Astrocyte of the spinal cord (primary cell): ENCODE results near the gene FBXO11.
"Not testable (repeated sequence)": the region's sequence is repeated elsewhere in the genome, so short reads cannot be mapped to it uniquely, and the experiment has no call there.

ENCODE experiments used
- DNase-seq: peaks from one replicate; pipeline ENCODE4 v3.0.0; 2011; ENCODE audit warnings: low read depth, low spot score
- H3K4me3 ChIP-seq: 2 replicates; pipeline ENCODE4 v1.5.1; 2011; ENCODE audit warnings: low read depth, mild to moderate bottlenecking, low read length, moderate library complexity
- in situ Hi-C: cut with HindIII; loops from 2 replicates; pipeline ENCODE4 v1.10.0; 2017; ENCODE audit warnings: low sequenced_read_pairs
- TF ChIP-seq, protein P1 (sequence below): IDR thresholded peaks from 2 replicates; pipeline ENCODE4 v1.5.1; 2012; ENCODE audit warnings: low read depth, mild to moderate bottlenecking, low read length, inconsistent platforms

The FBXO11 gene

DNA sequence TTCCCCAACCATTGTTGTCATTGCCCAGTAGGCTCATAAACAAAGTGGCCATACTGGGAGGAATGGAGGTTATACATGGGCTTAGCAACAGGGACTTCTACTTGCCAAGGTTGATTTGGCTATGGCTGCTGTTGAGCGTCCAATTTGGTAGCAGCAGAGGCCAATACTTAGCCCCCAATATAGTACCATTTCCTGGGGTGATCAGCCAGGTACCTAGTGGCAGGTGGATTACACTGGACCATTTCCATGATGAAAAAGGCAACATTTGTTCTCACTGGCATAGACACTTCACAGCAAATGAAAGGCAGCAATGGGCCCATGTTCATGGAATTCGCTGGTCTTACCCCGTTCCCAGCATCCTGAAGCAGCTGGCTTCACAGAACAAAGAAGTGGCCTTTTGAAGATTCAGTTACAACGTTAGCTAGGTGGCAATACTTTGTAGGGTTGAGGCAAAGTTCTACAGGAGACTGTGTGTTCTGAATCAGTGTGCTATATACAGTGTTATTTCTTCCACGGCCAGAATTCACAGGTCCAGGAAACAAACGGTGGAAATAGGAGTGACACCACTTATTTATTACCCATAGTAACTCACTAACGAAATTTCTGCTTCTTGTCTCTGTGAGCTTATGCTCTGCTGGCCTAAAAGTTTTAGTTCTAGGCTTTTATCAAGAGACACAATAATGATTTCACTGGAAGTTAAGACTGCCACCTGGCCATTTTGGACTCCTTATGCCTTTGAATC, 37.5 kb downstream of the FBXO11 start:
- no peak for DNase-seq
- in situ Hi-C loops = no loop called here
- TF ChIP-seq, protein P1, sequence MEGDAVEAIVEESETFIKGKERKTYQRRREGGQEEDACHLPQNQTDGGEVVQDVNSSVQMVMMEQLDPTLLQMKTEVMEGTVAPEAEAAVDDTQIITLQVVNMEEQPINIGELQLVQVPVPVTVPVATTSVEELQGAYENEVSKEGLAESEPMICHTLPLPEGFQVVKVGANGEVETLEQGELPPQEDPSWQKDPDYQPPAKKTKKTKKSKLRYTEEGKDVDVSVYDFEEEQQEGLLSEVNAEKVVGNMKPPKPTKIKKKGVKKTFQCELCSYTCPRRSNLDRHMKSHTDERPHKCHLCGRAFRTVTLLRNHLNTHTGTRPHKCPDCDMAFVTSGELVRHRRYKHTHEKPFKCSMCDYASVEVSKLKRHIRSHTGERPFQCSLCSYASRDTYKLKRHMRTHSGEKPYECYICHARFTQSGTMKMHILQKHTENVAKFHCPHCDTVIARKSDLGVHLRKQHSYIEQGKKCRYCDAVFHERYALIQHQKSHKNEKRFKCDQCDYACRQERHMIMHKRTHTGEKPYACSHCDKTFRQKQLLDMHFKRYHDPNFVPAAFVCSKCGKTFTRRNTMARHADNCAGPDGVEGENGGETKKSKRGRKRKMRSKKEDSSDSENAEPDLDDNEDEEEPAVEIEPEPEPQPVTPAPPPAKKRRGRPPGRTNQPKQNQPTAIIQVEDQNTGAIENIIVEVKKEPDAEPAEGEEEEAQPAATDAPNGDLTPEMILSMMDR = no peak
- H3K4me3 ChIP-seq = no peak overlapping the region

DNA sequence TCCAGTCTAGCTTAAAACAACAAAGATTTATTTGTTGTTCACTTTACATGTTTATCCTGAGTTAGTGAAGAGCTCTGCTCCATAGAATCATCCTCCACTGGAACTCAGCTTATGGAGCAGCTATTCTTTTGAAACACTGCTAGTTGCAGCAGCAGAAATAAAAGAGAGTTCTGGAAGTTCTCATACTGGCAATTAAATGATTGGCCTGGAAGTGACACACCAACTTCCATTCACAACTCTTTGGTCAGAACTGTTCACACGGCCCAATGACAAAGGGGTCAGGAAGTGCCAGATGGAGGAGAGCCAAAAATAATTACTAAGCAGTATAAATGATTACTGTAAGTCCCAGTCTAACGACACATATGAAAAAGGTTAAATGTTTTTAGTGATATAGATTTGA, 39.1 kb downstream of the FBXO11 start:
- in situ Hi-C loops = no loop called here
- DNase-seq = peak; percentile 80
- TF ChIP-seq, protein P1 = no peak

DNA sequence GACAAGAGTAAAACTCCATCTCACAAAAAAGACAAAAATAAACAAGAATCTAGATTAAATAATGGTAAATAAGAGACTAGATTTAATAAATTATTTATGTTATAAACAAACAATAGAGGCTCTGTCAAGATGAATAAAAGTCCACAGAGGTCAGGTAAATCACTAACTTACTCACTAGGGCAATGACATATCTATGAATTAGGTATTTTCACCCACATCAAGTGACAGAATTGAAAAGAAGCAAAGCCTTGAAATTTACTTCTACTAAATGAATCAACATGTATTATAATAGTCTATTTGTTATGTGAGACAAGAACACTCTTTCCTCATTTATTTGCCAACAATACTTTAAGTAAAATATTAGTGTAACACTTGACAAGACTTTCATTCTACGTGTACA, 41.7 kb downstream of the FBXO11 start:
- TF ChIP-seq, protein P1 = no peak
- in situ Hi-C loops = no loop called here
- no peak for DNase-seq
- H3K4me3 ChIP-seq = no peak overlapping the region

More for the DNA sequence above, 39.1 kb downstream of the FBXO11 start:
- no peak overlapping the region for H3K4me3 ChIP-seq

DNA sequence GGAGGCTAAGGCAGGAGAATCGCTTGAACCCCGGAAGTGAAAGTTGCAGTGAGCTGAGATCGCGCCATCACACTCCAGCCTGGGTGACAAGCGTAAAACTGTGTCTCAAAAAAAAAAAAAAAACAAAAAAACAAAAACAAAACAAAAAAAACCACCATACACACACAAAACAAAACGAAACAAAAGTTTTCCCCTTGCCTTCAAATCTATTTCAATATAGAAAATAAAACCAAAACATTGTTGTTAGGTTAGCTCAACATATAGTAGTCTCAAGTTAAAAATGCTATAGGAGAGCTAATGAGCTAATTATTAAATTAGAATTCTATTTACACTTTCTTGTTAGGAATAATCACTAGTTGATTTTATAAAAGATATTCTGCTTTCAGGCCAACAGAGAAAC, 43.3 kb downstream of the FBXO11 start:
- H3K4me3 ChIP-seq = no peak overlapping the region
- in situ Hi-C loops = no loop called here
- no peak for DNase-seq
- TF ChIP-seq, protein P1 = no peak

DNA sequence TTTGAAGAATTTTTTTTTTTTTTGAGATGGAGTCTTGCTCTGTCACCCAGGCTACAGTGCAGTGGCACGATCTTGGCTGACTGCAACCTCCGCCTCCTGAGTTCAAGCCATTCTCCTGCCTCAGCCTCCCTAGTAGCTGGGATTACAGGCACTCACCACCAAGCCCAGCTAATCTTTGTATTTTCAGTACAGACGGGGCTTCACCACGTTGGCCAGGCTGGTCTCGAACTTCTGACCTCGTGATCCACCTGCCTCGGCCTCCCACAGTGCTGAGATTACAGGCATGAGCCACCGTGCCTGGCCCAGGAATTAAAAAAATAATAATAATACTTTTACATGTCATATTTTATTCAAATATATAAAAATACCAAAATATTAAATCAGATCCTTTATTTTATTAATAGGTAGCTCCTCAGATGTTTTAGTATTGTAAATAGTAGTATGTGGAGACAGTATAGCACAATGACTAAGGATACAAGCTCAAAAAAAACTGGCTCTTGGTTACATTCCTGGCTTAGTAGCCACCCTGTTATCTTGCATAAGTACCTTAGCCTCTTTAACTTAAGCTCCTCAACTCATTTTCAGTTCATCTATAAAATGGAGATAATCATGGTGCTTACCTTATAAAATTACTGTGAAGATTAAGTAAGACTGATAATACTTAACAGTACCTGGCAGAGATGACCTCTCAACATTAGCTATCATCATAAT, 53.1 kb downstream of the FBXO11 start:
- peak; percentile 25 for DNase-seq
- in situ Hi-C loops, H3K4me3 ChIP-seq: not testable (repeated sequence)

DNA sequence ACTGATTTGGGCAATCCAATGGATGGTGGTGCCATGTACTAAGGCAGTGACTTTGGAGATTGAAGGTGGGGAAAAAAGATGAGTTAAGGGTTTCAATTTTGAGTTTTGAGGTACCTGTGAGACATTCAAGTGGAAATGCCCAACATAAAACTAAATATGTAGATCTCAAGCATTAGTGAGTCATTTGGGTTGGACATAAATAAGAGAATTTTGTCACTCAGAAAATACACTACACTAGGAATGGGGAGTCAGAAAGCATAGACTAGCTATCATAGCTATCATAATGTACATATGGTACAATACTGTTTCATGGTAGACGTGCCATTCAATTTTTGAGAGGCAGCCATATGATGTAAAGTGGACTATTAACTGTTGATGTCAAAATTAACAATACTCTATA, 56.1 kb downstream of the FBXO11 start:
- no peak overlapping the region for H3K4me3 ChIP-seq
- in situ Hi-C loops = no loop called here
- TF ChIP-seq, protein P1 = no peak
- DNase-seq = no peak

DNA sequence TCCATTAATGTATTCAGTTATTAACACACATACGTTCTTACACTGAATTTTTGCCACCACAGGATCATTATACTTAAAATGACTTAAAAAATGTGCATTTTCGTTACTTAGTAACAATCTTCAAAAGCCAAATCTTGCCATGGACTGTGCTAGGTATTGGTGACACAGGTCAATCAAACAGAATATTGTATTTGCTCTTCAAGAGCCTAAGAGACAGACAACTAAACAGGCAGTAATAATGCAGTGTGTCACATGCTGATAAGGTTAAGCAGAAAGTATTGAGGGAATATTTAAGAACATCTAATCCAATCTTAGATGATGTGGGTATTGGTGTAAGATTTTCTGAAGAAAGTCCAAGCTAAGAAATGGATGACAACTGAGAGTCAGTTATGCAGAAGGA, 56.9 kb downstream of the FBXO11 start:
- DNase-seq = no peak
- in situ Hi-C loops = no loop called here
- TF ChIP-seq, protein P1 = no peak
- no peak overlapping the region for H3K4me3 ChIP-seq
